ENCODE results near the gene FHL3.

DNA sequence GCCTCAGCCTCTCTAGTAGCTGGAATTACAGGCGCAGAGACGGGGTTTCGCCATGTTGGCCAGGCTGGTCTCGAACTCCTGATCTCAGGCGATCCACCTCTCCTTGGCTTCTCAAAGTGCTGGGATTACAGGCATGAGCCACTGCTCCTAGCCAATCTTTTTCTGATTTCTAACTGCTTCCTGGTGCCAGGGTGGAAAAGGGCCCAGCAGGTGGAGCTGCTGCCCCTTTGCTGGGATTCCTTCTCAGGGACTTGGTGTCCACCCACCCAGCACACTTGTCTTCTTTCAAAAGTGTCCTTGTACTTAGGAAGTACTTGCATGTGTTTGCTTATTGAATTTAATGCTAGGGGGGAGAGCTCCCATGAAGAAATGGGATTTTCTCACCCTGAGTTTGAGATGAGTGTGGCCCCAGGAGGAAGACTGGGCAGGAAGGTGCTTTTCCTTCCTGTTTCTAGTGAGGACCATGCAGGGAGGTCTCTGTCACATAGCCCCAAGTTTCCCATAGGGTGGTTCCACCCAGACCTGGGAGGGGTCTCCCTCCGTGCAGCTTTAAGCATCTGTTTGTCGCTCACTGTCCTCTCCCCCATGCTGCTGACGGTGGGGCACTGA, 21.4 kb upstream of the FHL3 start:
- no peak for TF ChIP-seq CHD1 (IDR thresholded peaks at IDR 0.05; ENCODE audit: low read depth, low read length)
- TF ChIP-seq, protein P1, sequence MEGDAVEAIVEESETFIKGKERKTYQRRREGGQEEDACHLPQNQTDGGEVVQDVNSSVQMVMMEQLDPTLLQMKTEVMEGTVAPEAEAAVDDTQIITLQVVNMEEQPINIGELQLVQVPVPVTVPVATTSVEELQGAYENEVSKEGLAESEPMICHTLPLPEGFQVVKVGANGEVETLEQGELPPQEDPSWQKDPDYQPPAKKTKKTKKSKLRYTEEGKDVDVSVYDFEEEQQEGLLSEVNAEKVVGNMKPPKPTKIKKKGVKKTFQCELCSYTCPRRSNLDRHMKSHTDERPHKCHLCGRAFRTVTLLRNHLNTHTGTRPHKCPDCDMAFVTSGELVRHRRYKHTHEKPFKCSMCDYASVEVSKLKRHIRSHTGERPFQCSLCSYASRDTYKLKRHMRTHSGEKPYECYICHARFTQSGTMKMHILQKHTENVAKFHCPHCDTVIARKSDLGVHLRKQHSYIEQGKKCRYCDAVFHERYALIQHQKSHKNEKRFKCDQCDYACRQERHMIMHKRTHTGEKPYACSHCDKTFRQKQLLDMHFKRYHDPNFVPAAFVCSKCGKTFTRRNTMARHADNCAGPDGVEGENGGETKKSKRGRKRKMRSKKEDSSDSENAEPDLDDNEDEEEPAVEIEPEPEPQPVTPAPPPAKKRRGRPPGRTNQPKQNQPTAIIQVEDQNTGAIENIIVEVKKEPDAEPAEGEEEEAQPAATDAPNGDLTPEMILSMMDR (conservative IDR thresholded peaks at IDR 0.05; ENCODE audit: low read depth, low read length), result peak; percentile 75
- TF ChIP-seq MAZ (IDR thresholded peaks at IDR 0.05; ENCODE audit: borderline replicate concordance, low read depth, low read length), result no peak
- TF ChIP-seq SMC3 (IDR thresholded peaks at IDR 0.05; ENCODE audit: low read depth, low read length), result peak; percentile 82
- TF ChIP-seq POLR2A (IDR thresholded peaks at IDR 0.05; ENCODE audit: low read depth, low read length), result no peak
- TF ChIP-seq BHLHE40 (IDR thresholded peaks at IDR 0.05; ENCODE audit: low read depth, low read length), result no peak

Measured in IMR-90 (cell line).